Astrocyte (in vitro differentiated cells and primary cell): Measurements from ENCODE around the gene LIMS1.

Experiments
- EZH2 ChIP-seq: IDR thresholded peaks from 2 replicates; pipeline ENCODE4 v1.6.1; 2012; ENCODE audit warnings: mild to moderate bottlenecking, low read length, inconsistent platforms; ENCODE audit not compliant: insufficient read depth
- TF ChIP-seq, protein P1 (sequence below): IDR thresholded peaks from 2 replicates; pipeline ENCODE4 v1.5.1; 2011; ENCODE audit warnings: low read depth, mild to moderate bottlenecking, inconsistent platforms, low read length, moderate library complexity; ENCODE audit not compliant: insufficient read depth

DNA sequence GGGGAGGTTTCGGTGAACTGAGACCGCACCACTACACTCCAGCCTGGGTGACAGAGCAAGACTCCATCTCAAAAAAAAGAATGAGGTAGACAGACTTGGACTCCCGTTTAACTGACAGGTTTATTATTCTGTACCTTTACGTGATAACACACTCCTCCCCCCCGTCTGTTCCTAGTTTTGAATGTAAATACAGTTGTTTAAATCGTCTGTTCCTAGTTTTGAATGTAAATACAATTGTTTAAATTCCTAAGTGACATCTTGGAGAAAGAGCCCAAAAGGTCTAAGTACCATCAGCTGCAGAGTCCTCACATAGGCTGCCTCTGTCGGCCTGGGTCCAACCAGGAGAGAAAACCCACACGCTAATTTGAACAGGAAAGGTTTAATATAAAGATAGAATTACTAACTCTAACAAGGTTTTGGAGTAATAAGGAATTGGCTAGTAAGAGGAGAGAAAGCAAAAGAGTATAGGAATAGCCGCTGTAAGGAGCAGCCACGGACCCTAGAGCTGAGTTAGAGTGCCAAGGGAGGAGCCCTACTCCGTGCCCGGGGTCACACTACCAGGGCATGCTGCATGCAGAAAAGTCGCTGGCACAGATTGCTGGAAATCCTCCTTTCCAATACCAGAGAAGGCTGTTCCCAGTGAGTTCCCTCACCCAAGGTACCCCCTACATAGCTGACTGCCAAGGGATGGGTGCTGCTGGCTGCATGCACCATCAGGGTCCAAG, 101.5 kb downstream of the LIMS1 start:
- TF ChIP-seq, protein P1, sequence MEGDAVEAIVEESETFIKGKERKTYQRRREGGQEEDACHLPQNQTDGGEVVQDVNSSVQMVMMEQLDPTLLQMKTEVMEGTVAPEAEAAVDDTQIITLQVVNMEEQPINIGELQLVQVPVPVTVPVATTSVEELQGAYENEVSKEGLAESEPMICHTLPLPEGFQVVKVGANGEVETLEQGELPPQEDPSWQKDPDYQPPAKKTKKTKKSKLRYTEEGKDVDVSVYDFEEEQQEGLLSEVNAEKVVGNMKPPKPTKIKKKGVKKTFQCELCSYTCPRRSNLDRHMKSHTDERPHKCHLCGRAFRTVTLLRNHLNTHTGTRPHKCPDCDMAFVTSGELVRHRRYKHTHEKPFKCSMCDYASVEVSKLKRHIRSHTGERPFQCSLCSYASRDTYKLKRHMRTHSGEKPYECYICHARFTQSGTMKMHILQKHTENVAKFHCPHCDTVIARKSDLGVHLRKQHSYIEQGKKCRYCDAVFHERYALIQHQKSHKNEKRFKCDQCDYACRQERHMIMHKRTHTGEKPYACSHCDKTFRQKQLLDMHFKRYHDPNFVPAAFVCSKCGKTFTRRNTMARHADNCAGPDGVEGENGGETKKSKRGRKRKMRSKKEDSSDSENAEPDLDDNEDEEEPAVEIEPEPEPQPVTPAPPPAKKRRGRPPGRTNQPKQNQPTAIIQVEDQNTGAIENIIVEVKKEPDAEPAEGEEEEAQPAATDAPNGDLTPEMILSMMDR, result no peak
- TF ChIP-seq EZH2, result no peak
